HG03097 (cell line): ENCODE data around the gene PPM1G.
"Not testable (repeated sequence)": the region's sequence is repeated elsewhere in the genome, so short reads cannot be mapped to it uniquely, and the experiment has no call there.

ENCODE experiments used
- ATAC-seq: cut with Tn5 transposase; IDR thresholded peaks from one replicate; pipeline ENCODE4 v1.9.1; 2021; ENCODE audit not compliant: unreplicated experiment, low FRiP score

The PPM1G gene

GRCh38 chr2:27409321-27410073 lies at the start of gene PPM1G:
PPM1G (minus strand) TSS chr2:27409591; CDS start chr2:27409422, 169 bp downstream.
- peak; percentile 92 for ATAC-seq

- no peak for ATAC-seq
Observed at GRCh38 chr2:27453968-27454367, 44.6 kb upstream of the PPM1G start.

- no peak for ATAC-seq
Observed at GRCh38 chr2:27451095-27451494, 41.7 kb upstream of the PPM1G start.

- ATAC-seq = no peak
Observed at GRCh38 chr2:27448381-27448780, 39.0 kb upstream of the PPM1G start.

- no peak for ATAC-seq
Observed at GRCh38 chr2:27446057-27446456, 36.7 kb upstream of the PPM1G start.

- no peak for ATAC-seq
Observed at GRCh38 chr2:27445615-27446014, 36.2 kb upstream of the PPM1G start.

- ATAC-seq = no peak
Observed at GRCh38 chr2:27445155-27445554, 35.8 kb upstream of the PPM1G start.

- no peak for ATAC-seq
Observed at GRCh38 chr2:27442920-27443282, 33.5 kb upstream of the PPM1G start.

- ATAC-seq = no peak
Observed at GRCh38 chr2:27441958-27442919, 32.8 kb upstream of the PPM1G start, which contains the start of gene KRTCAP3. KRTCAP3 (plus strand) TSS chr2:27442381; CDS start chr2:27442413, 32 bp downstream.

GRCh38 chr2:27441226-27441926 lies 32.0 kb upstream of the PPM1G start:
- ATAC-seq = no peak

GRCh38 chr2:27435628-27436027 lies 26.2 kb upstream of the PPM1G start:
- ATAC-seq = no peak

- ATAC-seq = no peak
Observed at GRCh38 chr2:27431395-27431794, 22.0 kb upstream of the PPM1G start.

GRCh38 chr2:27428978-27429541 lies 19.7 kb upstream of the PPM1G start:
- peak; percentile 65 for ATAC-seq

GRCh38 chr2:27428213-27428977 lies 19.0 kb upstream of the PPM1G start, which contains the start of gene NRBP1:
NRBP1 (plus strand) TSS chr2:27428631; CDS start chr2:27433274, 4,643 bp downstream.
- ATAC-seq = peak; percentile 93

- no peak for ATAC-seq
Observed at GRCh38 chr2:27427863-27428212, 18.4 kb upstream of the PPM1G start.

- not testable (repeated sequence) for ATAC-seq
Observed at GRCh38 chr2:27425039-27425438, 15.6 kb upstream of the PPM1G start.

- no peak for ATAC-seq
Observed at GRCh38 chr2:27422958-27423357, 13.6 kb upstream of the PPM1G start.

- no peak for ATAC-seq
Observed at GRCh38 chr2:27421660-27422250, 12.4 kb upstream of the PPM1G start.

GRCh38 chr2:27420996-27421395 lies 11.6 kb upstream of the PPM1G start:
- no peak for ATAC-seq
